ENCODE measurements around the gene TPGS2.

- TF ChIP-seq, protein P1, sequence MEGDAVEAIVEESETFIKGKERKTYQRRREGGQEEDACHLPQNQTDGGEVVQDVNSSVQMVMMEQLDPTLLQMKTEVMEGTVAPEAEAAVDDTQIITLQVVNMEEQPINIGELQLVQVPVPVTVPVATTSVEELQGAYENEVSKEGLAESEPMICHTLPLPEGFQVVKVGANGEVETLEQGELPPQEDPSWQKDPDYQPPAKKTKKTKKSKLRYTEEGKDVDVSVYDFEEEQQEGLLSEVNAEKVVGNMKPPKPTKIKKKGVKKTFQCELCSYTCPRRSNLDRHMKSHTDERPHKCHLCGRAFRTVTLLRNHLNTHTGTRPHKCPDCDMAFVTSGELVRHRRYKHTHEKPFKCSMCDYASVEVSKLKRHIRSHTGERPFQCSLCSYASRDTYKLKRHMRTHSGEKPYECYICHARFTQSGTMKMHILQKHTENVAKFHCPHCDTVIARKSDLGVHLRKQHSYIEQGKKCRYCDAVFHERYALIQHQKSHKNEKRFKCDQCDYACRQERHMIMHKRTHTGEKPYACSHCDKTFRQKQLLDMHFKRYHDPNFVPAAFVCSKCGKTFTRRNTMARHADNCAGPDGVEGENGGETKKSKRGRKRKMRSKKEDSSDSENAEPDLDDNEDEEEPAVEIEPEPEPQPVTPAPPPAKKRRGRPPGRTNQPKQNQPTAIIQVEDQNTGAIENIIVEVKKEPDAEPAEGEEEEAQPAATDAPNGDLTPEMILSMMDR (IDR thresholded peaks at IDR 0.05) = no peak
- TF ChIP-seq POLR2A (IDR thresholded peaks at IDR 0.05) (no peak), POLR2AphosphoS5 (IDR thresholded peaks at IDR 0.05) (no peak), EP300 (IDR thresholded peaks at IDR 0.05; ENCODE audit: low read depth) (no peak)
Measured at GRCh38 chr18:36811955-36812354, 16.8 kb downstream of the TPGS2 start.
